HepG2 (cell line): ENCODE measurements around the gene SYTL3. TPM values are rescaled to one million over a fixed set of nuclear protein-coding genes. Genes with fewer than 3 reads are reported as not detected.

Experiments used
- GATA4 ChIP-seq: sonication (generic); IDR thresholded peaks from 2 replicates; pipeline ENCODE4 v1.6.1; 2016; ENCODE audit warnings: antibody characterized with exemption, low read depth, borderline replicate concordance
- MEIS1 ChIP-seq: sonication (generic); formaldehyde crosslinking; IDR thresholded peaks from 2 replicates; pipeline ENCODE4 v1.9.0; 2021; ENCODE audit warnings: mild to moderate bottlenecking, missing genetic modification reagents, moderate library complexity, borderline replicate concordance
- NR2F1 ChIP-seq, 2 experiments: fragments of 450-650 bp in 1 of 2; formaldehyde crosslinking in 1 of 2; IDR thresholded peaks; 2 replicates each; pipeline versions ENCODE4 v1.5.0 to v1.6.1; 2016 to 2020; ENCODE audit warnings: mild to moderate bottlenecking in 1 of 2, missing compliant biosample characterization in 1 of 2, missing genetic modification reagents in 1 of 2, moderate library complexity in 1 of 2
- PCBP1 ChIP-seq: fragments of 200-400 bp; formaldehyde crosslinking; IDR thresholded peaks from 2 replicates; pipeline ENCODE4 v1.6.1; 2017; ENCODE audit warnings: mild to moderate bottlenecking, low read depth, low read length, borderline replicate concordance
- RBAK ChIP-seq: sonication (generic); formaldehyde crosslinking; IDR thresholded peaks from 2 replicates; pipeline ENCODE4 v1.5.1; 2020; ENCODE audit warnings: mild to moderate bottlenecking, missing genetic modification reagents
- RBM39 ChIP-seq: fragments of 200-400 bp; formaldehyde crosslinking; IDR thresholded peaks from one replicate; pipeline ENCODE4 v1.6.1; 2018; ENCODE audit warnings: antibody characterized with exemption, mild to moderate bottlenecking, low read depth, low read length; ENCODE audit not compliant: poor library complexity, severe bottlenecking
- THAP8 ChIP-seq: sonication (generic); formaldehyde crosslinking; IDR thresholded peaks from 2 replicates; pipeline ENCODE4 v1.5.1; 2020; ENCODE audit warnings: missing genetic modification reagents, mild to moderate bottlenecking, borderline replicate concordance
- ZNF362 ChIP-seq: sonication (generic); formaldehyde crosslinking; IDR thresholded peaks from 2 replicates; pipeline ENCODE4 v1.4.0; 2020; ENCODE audit warnings: missing genetic modification reagents, mild to moderate bottlenecking, borderline replicate concordance
- ZNF512B ChIP-seq: sonication (generic); formaldehyde crosslinking; IDR thresholded peaks from 2 replicates; pipeline ENCODE4 v1.5.1; 2020; ENCODE audit warnings: missing genetic modification reagents, mild to moderate bottlenecking, borderline replicate concordance
- polyA plus RNA-seq, 8 experiments: library from polyadenylated mRNA; depleted of rRNA in 3 of 8; stranded (reverse) in 7 of 8; unstranded in 1 of 8; fragments of >200 nt; fragmentation: Illumina TruSeq in 4 of 8; extraction: Trizol in 4 of 8; gene quantifications; 2 replicates each; pipeline versions ENCODE4 v1.2.1 to v1.2.3, GENCODE V29; 2011 to 2016; ENCODE audit warnings: low read depth in 4 of 8, missing spikeins in 1 of 8, mixed read lengths in 1 of 8; ENCODE audit not compliant: insufficient read depth in 1 of 8
- total RNA-seq, 5 experiments: library from RNA; depleted of rRNA; stranded (reverse); fragments of >200 nt; fragmentation: Illumina TruSeq; extraction: Trizol; gene quantifications; 2 replicates each; pipeline ENCODE4 v1.2.3, GENCODE V29; 2016; ENCODE audit warnings: low read depth in 1 of 5
- TF ChIP-seq, protein P1 (sequence below): sonication (generic); formaldehyde crosslinking; IDR thresholded peaks from 2 replicates; pipeline ENCODE4 v1.4.0; 2020; ENCODE audit warnings: missing genetic modification reagents, borderline replicate concordance
- TF ChIP-seq, protein P2 (sequence below): sonication (generic); formaldehyde crosslinking; IDR thresholded peaks from 2 replicates; pipeline ENCODE4 v1.5.1; 2020; ENCODE audit warnings: mild to moderate bottlenecking, missing genetic modification reagents, borderline replicate concordance

SYTL3 gene
- total and polyA plus RNA-seq, 2 of the 13 experiments (the other 11 are each of a cell fraction or from before 2014, with no cell fraction given), result 0.11 to 0.28 TPM

GRCh38 chr6:158644231-158645063 is 5.4 kb upstream of the SYTL3 start, which contains the start of gene DYNLT1 (continued):
- TF ChIP-seq, protein P1, sequence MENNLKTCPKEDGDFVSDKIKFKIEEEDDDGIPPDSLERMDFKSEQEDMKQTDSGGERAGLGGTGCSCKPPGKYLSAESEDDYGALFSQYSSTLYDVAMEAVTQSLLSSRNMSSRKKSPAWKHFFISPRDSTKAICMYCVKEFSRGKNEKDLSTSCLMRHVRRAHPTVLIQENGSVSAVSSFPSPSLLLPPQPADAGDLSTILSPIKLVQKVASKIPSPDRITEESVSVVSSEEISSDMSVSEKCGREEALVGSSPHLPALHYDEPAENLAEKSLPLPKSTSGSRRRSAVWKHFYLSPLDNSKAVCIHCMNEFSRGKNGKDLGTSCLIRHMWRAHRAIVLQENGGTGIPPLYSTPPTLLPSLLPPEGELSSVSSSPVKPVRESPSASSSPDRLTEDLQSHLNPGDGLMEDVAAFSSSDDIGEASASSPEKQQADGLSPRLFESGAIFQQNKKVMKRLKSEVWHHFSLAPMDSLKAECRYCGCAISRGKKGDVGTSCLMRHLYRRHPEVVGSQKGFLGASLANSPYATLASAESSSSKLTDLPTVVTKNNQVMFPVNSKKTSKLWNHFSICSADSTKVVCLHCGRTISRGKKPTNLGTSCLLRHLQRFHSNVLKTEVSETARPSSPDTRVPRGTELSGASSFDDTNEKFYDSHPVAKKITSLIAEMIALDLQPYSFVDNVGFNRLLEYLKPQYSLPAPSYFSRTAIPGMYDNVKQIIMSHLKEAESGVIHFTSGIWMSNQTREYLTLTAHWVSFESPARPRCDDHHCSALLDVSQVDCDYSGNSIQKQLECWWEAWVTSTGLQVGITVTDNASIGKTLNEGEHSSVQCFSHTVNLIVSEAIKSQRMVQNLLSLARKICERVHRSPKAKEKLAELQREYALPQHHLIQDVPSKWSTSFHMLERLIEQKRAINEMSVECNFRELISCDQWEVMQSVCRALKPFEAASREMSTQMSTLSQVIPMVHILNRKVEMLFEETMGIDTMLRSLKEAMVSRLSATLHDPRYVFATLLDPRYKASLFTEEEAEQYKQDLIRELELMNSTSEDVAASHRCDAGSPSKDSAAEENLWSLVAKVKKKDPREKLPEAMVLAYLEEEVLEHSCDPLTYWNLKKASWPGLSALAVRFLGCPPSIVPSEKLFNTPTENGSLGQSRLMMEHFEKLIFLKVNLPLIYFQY, result peak; percentile 42
- TF ChIP-seq ZNF362 (CRISPR knock-in tag) (no peak; the same call in 1 of the 2 replicates), THAP8 (CRISPR knock-in tag) (peak; percentile 92), RBM39 (peak; percentile 97), NR2F1 (CRISPR knock-in tag; IDR thresholded peaks at IDR 0.05) (peak; percentile 6 to 25; a peak in 1 of 4 replicates), ZNF512B (CRISPR knock-in tag) (no peak), PCBP1 (peak; percentile 77; the same call in 1 of the 2 replicates), MEIS1 (CRISPR knock-in tag) (peak; percentile 83), RBAK (CRISPR knock-in tag) (no peak), GATA4 (peak; percentile 63; the same call in 1 of the 2 replicates)
- TF ChIP-seq, protein P2, sequence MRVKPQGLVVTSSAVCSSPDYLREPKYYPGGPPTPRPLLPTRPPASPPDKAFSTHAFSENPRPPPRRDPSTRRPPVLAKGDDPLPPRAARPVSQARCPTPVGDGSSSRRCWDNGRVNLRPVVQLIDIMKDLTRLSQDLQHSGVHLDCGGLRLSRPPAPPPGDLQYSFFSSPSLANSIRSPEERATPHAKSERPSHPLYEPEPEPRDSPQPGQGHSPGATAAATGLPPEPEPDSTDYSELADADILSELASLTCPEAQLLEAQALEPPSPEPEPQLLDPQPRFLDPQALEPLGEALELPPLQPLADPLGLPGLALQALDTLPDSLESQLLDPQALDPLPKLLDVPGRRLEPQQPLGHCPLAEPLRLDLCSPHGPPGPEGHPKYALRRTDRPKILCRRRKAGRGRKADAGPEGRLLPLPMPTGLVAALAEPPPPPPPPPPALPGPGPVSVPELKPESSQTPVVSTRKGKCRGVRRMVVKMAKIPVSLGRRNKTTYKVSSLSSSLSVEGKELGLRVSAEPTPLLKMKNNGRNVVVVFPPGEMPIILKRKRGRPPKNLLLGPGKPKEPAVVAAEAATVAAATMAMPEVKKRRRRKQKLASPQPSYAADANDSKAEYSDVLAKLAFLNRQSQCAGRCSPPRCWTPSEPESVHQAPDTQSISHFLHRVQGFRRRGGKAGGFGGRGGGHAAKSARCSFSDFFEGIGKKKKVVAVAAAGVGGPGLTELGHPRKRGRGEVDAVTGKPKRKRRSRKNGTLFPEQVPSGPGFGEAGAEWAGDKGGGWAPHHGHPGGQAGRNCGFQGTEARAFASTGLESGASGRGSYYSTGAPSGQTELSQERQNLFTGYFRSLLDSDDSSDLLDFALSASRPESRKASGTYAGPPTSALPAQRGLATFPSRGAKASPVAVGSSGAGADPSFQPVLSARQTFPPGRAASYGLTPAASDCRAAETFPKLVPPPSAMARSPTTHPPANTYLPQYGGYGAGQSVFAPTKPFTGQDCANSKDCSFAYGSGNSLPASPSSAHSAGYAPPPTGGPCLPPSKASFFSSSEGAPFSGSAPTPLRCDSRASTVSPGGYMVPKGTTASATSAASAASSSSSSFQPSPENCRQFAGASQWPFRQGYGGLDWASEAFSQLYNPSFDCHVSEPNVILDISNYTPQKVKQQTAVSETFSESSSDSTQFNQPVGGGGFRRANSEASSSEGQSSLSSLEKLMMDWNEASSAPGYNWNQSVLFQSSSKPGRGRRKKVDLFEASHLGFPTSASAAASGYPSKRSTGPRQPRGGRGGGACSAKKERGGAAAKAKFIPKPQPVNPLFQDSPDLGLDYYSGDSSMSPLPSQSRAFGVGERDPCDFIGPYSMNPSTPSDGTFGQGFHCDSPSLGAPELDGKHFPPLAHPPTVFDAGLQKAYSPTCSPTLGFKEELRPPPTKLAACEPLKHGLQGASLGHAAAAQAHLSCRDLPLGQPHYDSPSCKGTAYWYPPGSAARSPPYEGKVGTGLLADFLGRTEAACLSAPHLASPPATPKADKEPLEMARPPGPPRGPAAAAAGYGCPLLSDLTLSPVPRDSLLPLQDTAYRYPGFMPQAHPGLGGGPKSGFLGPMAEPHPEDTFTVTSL (CRISPR knock-in tag), result peak; percentile 60; the same call in 1 of the 2 replicates
